GM23338 (cell line): ENCODE results near the gene NBAS.

Source experiments
- POLR2AphosphoS5 ChIP-seq: IDR thresholded peaks from 2 replicates; pipeline ENCODE4 v1.6.1; 2016; ENCODE audit warnings: antibody characterized with exemption, low read depth
- TF ChIP-seq, protein P1 (sequence below), 2 experiments: fragments of 200-600 bp in 1 of 2; sonication (generic) in 1 of 2; conservative IDR thresholded peaks; 2 replicates each; pipeline versions ENCODE4 v1.5.1 to v1.6.1; 2016 to 2017; ENCODE audit warnings: antibody characterized with exemption in 2 of 2, low read depth in 2 of 2, mild to moderate bottlenecking in 2 of 2, moderate library complexity in 1 of 2

DNA sequence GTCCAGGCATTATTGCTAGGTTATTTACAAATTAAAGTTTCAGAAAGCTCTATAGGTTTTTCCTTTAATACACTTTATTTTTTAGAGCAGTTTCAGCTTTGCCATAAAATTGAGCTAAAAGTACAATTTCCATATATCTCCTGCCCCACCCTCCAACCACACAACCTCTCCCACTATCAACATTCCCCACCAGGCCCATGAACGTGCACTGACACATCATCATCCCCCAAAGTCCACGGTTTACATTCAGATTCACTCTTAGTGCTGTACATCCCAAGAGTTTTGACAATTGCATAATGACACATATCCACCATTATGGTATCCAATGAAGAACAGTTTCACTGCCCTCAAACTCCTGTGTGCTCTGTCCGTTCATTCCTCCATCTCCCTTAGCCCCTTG, 139.4 kb downstream of the NBAS start:
- no peak for TF ChIP-seq POLR2AphosphoS5
- TF ChIP-seq, protein P1, sequence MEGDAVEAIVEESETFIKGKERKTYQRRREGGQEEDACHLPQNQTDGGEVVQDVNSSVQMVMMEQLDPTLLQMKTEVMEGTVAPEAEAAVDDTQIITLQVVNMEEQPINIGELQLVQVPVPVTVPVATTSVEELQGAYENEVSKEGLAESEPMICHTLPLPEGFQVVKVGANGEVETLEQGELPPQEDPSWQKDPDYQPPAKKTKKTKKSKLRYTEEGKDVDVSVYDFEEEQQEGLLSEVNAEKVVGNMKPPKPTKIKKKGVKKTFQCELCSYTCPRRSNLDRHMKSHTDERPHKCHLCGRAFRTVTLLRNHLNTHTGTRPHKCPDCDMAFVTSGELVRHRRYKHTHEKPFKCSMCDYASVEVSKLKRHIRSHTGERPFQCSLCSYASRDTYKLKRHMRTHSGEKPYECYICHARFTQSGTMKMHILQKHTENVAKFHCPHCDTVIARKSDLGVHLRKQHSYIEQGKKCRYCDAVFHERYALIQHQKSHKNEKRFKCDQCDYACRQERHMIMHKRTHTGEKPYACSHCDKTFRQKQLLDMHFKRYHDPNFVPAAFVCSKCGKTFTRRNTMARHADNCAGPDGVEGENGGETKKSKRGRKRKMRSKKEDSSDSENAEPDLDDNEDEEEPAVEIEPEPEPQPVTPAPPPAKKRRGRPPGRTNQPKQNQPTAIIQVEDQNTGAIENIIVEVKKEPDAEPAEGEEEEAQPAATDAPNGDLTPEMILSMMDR (conservative IDR thresholded peaks at IDR 0.05; ENCODE audit: low read depth in 2 of 2) = no peak
